Measurements from ENCODE around the gene FLT3. TPM values are rescaled to one million over a fixed set of nuclear protein-coding genes. Genes with fewer than 3 reads are reported as not detected.

Gene FLT3
- total RNA-seq, 1 donor from 2014 or later: not detected

DNA sequence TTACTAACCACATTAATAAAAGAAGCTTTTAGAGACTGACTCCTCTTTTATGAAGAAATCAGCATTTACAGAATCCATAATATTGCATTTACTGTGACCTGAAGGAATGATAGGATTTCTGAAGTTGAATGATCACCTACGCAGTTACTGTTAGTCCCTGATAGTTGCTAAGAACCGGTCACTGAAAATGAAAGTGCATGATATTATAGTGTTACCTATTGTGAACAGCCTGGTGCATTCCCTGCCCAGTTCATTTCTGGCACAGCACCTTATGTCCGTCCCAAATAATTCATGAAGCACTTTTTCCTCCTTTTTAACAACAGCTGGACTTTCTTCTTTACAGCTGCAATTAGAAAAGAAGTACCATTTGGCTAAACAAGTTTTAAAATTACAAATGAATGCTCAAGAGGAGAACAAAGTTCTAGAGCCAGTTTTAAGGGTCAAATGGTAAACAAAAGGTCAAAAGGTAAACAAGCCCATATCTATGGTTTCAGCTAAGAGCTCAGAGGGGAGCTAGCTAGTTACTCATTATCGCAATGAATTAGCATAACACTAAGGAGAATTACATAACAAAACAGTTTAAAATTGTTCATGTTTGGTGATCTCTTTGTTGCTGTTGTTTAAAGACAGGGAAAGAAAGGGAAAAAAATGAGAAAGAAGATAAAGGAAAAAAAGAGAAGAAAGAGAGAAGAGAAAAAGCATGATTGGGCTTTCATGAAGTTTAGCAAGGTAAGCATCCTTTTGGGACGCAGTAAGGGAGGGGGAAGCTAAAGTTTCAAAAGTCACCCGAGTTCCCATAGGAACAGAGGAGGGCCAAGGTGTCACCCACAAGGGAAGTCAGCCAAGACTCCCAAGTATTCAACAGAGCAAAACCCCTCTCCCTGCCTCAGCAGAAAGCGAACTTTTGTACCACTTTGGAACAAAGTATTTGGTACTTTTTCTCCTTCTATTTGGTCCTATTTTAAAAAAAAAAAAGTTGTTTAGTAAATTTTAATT is 50.2 kb downstream of the FLT3 start:
- Mint-ChIP-seq H3K36me3 (ENCODE audit: low read depth, unreplicated experiment) (no peaks in the 10 kb centered on the region), H3K27ac (ENCODE audit: unreplicated experiment) (no peak overlapping the region), H3K4me3 (ENCODE audit: unreplicated experiment) (no peak overlapping the region), H3K27me3 (ENCODE audit: unreplicated experiment) (no peaks in the 10 kb centered on the region), H3K9me3 (ENCODE audit: unreplicated experiment) (no peaks in the 10 kb centered on the region), H3K4me1 (ENCODE audit: unreplicated experiment) (no peaks in the 10 kb centered on the region)
- no peak for DNase-seq (ENCODE audit: low spot score)
- TF ChIP-seq, protein P1, sequence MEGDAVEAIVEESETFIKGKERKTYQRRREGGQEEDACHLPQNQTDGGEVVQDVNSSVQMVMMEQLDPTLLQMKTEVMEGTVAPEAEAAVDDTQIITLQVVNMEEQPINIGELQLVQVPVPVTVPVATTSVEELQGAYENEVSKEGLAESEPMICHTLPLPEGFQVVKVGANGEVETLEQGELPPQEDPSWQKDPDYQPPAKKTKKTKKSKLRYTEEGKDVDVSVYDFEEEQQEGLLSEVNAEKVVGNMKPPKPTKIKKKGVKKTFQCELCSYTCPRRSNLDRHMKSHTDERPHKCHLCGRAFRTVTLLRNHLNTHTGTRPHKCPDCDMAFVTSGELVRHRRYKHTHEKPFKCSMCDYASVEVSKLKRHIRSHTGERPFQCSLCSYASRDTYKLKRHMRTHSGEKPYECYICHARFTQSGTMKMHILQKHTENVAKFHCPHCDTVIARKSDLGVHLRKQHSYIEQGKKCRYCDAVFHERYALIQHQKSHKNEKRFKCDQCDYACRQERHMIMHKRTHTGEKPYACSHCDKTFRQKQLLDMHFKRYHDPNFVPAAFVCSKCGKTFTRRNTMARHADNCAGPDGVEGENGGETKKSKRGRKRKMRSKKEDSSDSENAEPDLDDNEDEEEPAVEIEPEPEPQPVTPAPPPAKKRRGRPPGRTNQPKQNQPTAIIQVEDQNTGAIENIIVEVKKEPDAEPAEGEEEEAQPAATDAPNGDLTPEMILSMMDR (IDR thresholded peaks at IDR 0.05; ENCODE audit: unreplicated experiment): no peak

DNA sequence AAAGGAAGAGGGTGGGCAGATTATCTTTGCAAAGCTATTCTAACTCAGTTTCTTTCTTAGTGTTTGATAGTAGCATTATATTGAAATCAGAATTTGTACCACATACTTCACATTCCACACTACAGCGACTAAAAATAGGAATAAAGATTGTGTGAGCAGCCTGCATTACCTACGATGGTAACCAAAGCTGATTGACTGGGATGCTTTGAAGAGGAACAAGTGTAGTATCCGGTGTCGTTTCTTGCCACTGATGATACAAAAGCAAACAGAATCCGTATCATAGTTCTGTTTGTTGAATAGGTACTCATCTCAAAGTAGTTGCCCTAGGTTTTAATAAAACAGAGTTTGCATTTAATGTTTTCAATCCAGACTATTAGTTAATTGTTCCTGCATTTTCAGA is 51.2 kb downstream of the FLT3 start:
- Mint-ChIP-seq H3K4me3 (ENCODE audit: unreplicated experiment) (no peak overlapping the region), H3K27ac (ENCODE audit: unreplicated experiment) (no peak overlapping the region), H3K27me3 (ENCODE audit: unreplicated experiment) (no peaks in the 10 kb centered on the region), H3K4me1 (ENCODE audit: unreplicated experiment) (no peaks in the 10 kb centered on the region), H3K9me3 (ENCODE audit: unreplicated experiment) (no peaks in the 10 kb centered on the region), H3K36me3 (ENCODE audit: low read depth, unreplicated experiment) (no peaks in the 10 kb centered on the region)
- TF ChIP-seq, protein P1 (IDR thresholded peaks at IDR 0.05; ENCODE audit: unreplicated experiment): no peak
- no peak for DNase-seq (ENCODE audit: low spot score)

GRCh38 chr13:28048768-28049167 is 51.6 kb downstream of the FLT3 start:
- no peak overlapping the region for H3K4me3 Mint-ChIP-seq (ENCODE audit: unreplicated experiment)
- DNase-seq (ENCODE audit: low spot score): no peak
- H3K36me3 Mint-ChIP-seq (ENCODE audit: low read depth, unreplicated experiment): no peaks in the 10 kb centered on the region
- no peaks in the 10 kb centered on the region for H3K27me3 Mint-ChIP-seq (ENCODE audit: unreplicated experiment)
- TF ChIP-seq, protein P1 (IDR thresholded peaks at IDR 0.05; ENCODE audit: unreplicated experiment): no peak
- no peak overlapping the region for H3K27ac Mint-ChIP-seq (ENCODE audit: unreplicated experiment)
- H3K9me3 Mint-ChIP-seq (ENCODE audit: unreplicated experiment): no peaks in the 10 kb centered on the region
- H3K4me1 Mint-ChIP-seq (ENCODE audit: unreplicated experiment): no peaks in the 10 kb centered on the region

DNA sequence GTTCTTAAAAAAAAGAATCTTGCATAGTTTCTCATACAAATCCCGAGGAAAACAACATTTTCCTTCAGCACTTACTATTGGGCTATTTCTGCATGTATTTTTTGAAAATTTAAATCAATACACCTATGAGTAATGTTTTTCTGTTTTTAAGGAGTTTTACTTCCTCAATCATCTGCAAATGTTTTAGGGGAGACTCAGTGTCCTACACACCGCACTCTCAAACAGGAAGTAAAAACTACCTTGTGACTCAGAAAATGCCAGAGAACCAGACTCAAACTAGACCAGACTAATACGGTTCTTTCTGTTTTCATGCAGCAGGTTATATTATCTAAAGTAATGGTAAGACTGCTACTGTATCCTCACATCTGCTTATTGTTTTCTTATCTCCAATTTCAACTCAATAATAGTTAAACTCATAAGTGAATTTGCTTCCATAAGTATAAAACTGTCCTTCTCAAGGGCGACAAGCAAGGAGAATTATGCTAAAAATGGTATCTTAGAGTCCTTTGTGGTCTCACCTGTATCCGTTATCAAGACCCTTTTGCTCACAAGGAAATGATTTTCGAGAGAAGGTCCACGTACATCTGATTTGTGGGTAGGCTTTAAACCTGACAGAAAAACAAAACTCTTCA is 52.5 kb downstream of the FLT3 start:
- DNase-seq (ENCODE audit: low spot score): no peak
- Mint-ChIP-seq H3K4me1 (ENCODE audit: unreplicated experiment) (no peaks in the 10 kb centered on the region), H3K27ac (ENCODE audit: unreplicated experiment) (no peak overlapping the region)

More for the DNA sequence above, 52.5 kb downstream of the FLT3 start:
- H3K4me3 Mint-ChIP-seq (ENCODE audit: unreplicated experiment): no peak overlapping the region
- H3K9me3 Mint-ChIP-seq (ENCODE audit: unreplicated experiment): no peaks in the 10 kb centered on the region
- H3K36me3 Mint-ChIP-seq (ENCODE audit: low read depth, unreplicated experiment): no peaks in the 10 kb centered on the region
- TF ChIP-seq, protein P1 (IDR thresholded peaks at IDR 0.05; ENCODE audit: unreplicated experiment): no peak
- no peaks in the 10 kb centered on the region for H3K27me3 Mint-ChIP-seq (ENCODE audit: unreplicated experiment)

Data from endothelial cell (in vitro differentiated cells).